GOT3 (cell line): ENCODE measurements around the gene LY6G5C.
"Not testable (repeated sequence)": the region's sequence is repeated elsewhere in the genome, so short reads cannot be mapped to it uniquely, and the experiment has no call there.

ENCODE experiments used
- DNase-seq: peaks from one replicate; lab custom pipeline; 2025; ENCODE audit warnings: mixed read lengths; lab: John Stamatoyannopoulos, UW

The LY6G5C gene

GRCh38 chr6:31715022-31715958 is 34.4 kb upstream of the LY6G5C start, which contains the start of gene LY6G6D:
Gene LY6G6D, plus strand, starts transcription at chr6:31715348. Its CDS starts 8 bp downstream, at chr6:31715356.
- DNase-seq: no peak

GRCh38 chr6:31713991-31714684 is 33.3 kb upstream of the LY6G5C start:
- DNase-seq: no peak

GRCh38 chr6:31713465-31713864 is 32.6 kb upstream of the LY6G5C start:
- DNase-seq: no peak

- no peak for DNase-seq
Measured at GRCh38 chr6:31712296-31712695, 31.4 kb upstream of the LY6G5C start.

- DNase-seq: no peak
Measured at GRCh38 chr6:31711233-31711632, 30.4 kb upstream of the LY6G5C start.

GRCh38 chr6:31710523-31711219 is 29.8 kb upstream of the LY6G5C start:
- no peak for DNase-seq

GRCh38 chr6:31709157-31709556 is 28.3 kb upstream of the LY6G5C start:
- not testable (repeated sequence) for DNase-seq

- DNase-seq: no peak
Measured at GRCh38 chr6:31708224-31708623, 27.4 kb upstream of the LY6G5C start.

- no peak for DNase-seq
Measured at GRCh38 chr6:31707701-31708100, 26.8 kb upstream of the LY6G5C start.

- DNase-seq: no peak
Measured at GRCh38 chr6:31706599-31706998, 25.7 kb upstream of the LY6G5C start, which contains the start of gene LY6G6F. Gene LY6G6F, plus strand, starts transcription at chr6:31706866. Its CDS starts 41 bp downstream, at chr6:31706907.

- DNase-seq: no peak
Measured at GRCh38 chr6:31705931-31706330, 25.1 kb upstream of the LY6G5C start.

- DNase-seq: peak; percentile 82
Measured at GRCh38 chr6:31702819-31703716, 22.2 kb upstream of the LY6G5C start, which contains the start of gene ABHD16A. Gene ABHD16A, minus strand, starts transcription at chr6:31703324. Its CDS starts 43 bp downstream, at chr6:31703281.

- DNase-seq: no peak
Measured at GRCh38 chr6:31702405-31702818, 21.5 kb upstream of the LY6G5C start.

GRCh38 chr6:31701666-31702404 is 21.0 kb upstream of the LY6G5C start:
- no peak for DNase-seq

- no peak for DNase-seq
Measured at GRCh38 chr6:31700740-31701401, 20.0 kb upstream of the LY6G5C start.

- DNase-seq: no peak
Measured at GRCh38 chr6:31697555-31697954, 16.7 kb upstream of the LY6G5C start.

- DNase-seq: no peak
Measured at GRCh38 chr6:31693535-31693934, 12.7 kb upstream of the LY6G5C start.

- DNase-seq: no peak
Measured at GRCh38 chr6:31692886-31693285, 12.0 kb upstream of the LY6G5C start.

GRCh38 chr6:31692353-31692752 is 11.5 kb upstream of the LY6G5C start:
- no peak for DNase-seq
